ENCODE results near the gene XIRP1. TPM values are rescaled to one million over a fixed set of nuclear protein-coding genes. Genes with fewer than 3 reads are reported as not detected.

XIRP1 gene
- total and polyA plus RNA-seq, 7 experiments from 2014 or later = 0.07 TPM; not detected in 6

GRCh38 chr3:39221141-39221530 lies 28.7 kb upstream of the XIRP1 start:
- H3K27ac ChIP-seq (ENCODE audit: low read depth, low read length) = no peak overlapping the region
- H3K9me3 ChIP-seq (ENCODE audit: control insufficient read depth in 2 of 3, low read length in 3 of 3) = no peaks in the 10 kb centered on the region
- ChIA-PET POLR2A (no interaction called here), CTCF (no interaction called here)
- H3K27me3 ChIP-seq (ENCODE audit: control insufficient read depth in 2 of 2, insufficient read depth in 2 of 2, low read length in 2 of 2) = peaks cover 0 to 3% of the 10 kb centered on the region in 2 donors
- peaks cover 0 to 33% of the 10 kb centered on the region in 2 donors for H3K4me1 ChIP-seq (ENCODE audit: control insufficient read depth in 2 of 2, insufficient read depth in 2 of 2, low read length in 2 of 2)
- intact Hi-C loops (cut with micrococcal nuclease) = loop anchor here in 1 of 2 donors (2.0 kb wide), 1 partner anchor 40 kb away; no protein-coding TSS in a partner anchor
- Mint-ChIP-seq H3K4me3 (peak overlapping the region in 1 of 10 donors; percentile 70), H3K36me3 (peaks cover 0 to 18% (median 0%) of the 10 kb centered on the region in 5 donors), H3K4me1 (peaks cover 0 to 38% (median 0%) of the 10 kb centered on the region in 7 donors), H3K27me3 (peaks cover 0 to 63% (median 9%) of the 10 kb centered on the region in 5 donors), H3K27ac (peak overlapping the region in 1 of 9 donors; percentile 82), H3K9me3 (peaks cover 0 to 3% (median 0%) of the 10 kb centered on the region in 11 donors)
- no peaks in the 10 kb centered on the region for H3K36me3 ChIP-seq (ENCODE audit: control insufficient read depth in 2 of 3, insufficient read depth in 3 of 3, low read length in 3 of 3)
- H3K4me3 ChIP-seq (ENCODE audit: low read length) = no peak overlapping the region
- no peak for ATAC-seq
- no peak for DNase-seq

- peaks cover 0 to 41% (median 0%) of the 10 kb centered on the region in 7 donors for H3K4me1 Mint-ChIP-seq
- peaks cover 0 to 33% of the 10 kb centered on the region in 2 donors for H3K4me1 ChIP-seq (ENCODE audit: control insufficient read depth in 2 of 2, insufficient read depth in 2 of 2, low read length in 2 of 2)
- peaks cover 0 to 18% (median 0%) of the 10 kb centered on the region in 5 donors for H3K36me3 Mint-ChIP-seq
- intact Hi-C loops (cut with micrococcal nuclease) = loop anchor here in 1 of 2 donors (2.0 kb wide), 1 partner anchor 40 kb away; no protein-coding TSS in a partner anchor
- ATAC-seq (peak; percentile 24), DNase-seq (no peak)
- peaks cover 0 to 3% (median 0%) of the 10 kb centered on the region in 11 donors for H3K9me3 Mint-ChIP-seq
- no peaks in the 10 kb centered on the region for H3K9me3 ChIP-seq (ENCODE audit: control insufficient read depth in 2 of 3, low read length in 3 of 3)
- H3K36me3 ChIP-seq (ENCODE audit: control insufficient read depth in 2 of 3, insufficient read depth in 3 of 3, low read length in 3 of 3) = no peaks in the 10 kb centered on the region
- H3K27me3 ChIP-seq (ENCODE audit: control insufficient read depth in 2 of 2, insufficient read depth in 2 of 2, low read length in 2 of 2) = peaks cover 0 to 3% of the 10 kb centered on the region in 2 donors
- H3K4me3 Mint-ChIP-seq = peak overlapping the region in 1 of 10 donors; percentile 70
- ChIA-PET CTCF (no interaction called here), POLR2A (interaction anchor here (0.6 kb wide), 1 partner anchor 130 kb away, joined by 3 read pairs; no protein-coding TSS in a partner anchor)
- H3K27ac ChIP-seq (ENCODE audit: low read depth, low read length) = no peak overlapping the region
- H3K4me3 ChIP-seq (ENCODE audit: low read length) = no peak overlapping the region
- peaks cover 0 to 58% (median 9%) of the 10 kb centered on the region in 5 donors for H3K27me3 Mint-ChIP-seq
- peak overlapping the region in 1 of 9 donors; percentile 82 for H3K27ac Mint-ChIP-seq
Observed at GRCh38 chr3:39220407-39221140, 28.2 kb upstream of the XIRP1 start.

GRCh38 chr3:39219702-39220101 lies 27.3 kb upstream of the XIRP1 start:
- ATAC-seq = no peak
- intact Hi-C loops (cut with micrococcal nuclease) = loop anchor here in 1 of 2 donors (2.0 kb wide), 1 partner anchor 41 kb away; no protein-coding TSS in a partner anchor
- peaks cover 0 to 18% (median 0%) of the 10 kb centered on the region in 5 donors for H3K36me3 Mint-ChIP-seq
- peaks cover 0 to 50% (median 9%) of the 10 kb centered on the region in 5 donors for H3K27me3 Mint-ChIP-seq
- H3K4me3 Mint-ChIP-seq = no peak overlapping the region
- DNase-seq = no peak
- H3K4me1 Mint-ChIP-seq = peaks cover 0 to 41% (median 0%) of the 10 kb centered on the region in 7 donors
- H3K36me3 ChIP-seq (ENCODE audit: control insufficient read depth in 2 of 3, insufficient read depth in 3 of 3, low read length in 3 of 3) = no peaks in the 10 kb centered on the region
- no peak overlapping the region for H3K27ac Mint-ChIP-seq
- peaks cover 0 to 3% of the 10 kb centered on the region in 2 donors for H3K27me3 ChIP-seq (ENCODE audit: control insufficient read depth in 2 of 2, insufficient read depth in 2 of 2, low read length in 2 of 2)
- no peak overlapping the region for H3K27ac ChIP-seq (ENCODE audit: low read depth, low read length)
- H3K9me3 ChIP-seq (ENCODE audit: control insufficient read depth in 2 of 3, low read length in 3 of 3) = no peaks in the 10 kb centered on the region
- peaks cover 0 to 33% of the 10 kb centered on the region in 2 donors for H3K4me1 ChIP-seq (ENCODE audit: control insufficient read depth in 2 of 2, insufficient read depth in 2 of 2, low read length in 2 of 2)
- ChIA-PET CTCF (no interaction called here), POLR2A (interaction anchor here (0.6 kb wide), 1 partner anchor 131 kb away, joined by 3 read pairs; no protein-coding TSS in a partner anchor)
- H3K4me3 ChIP-seq (ENCODE audit: low read length) = no peak overlapping the region
- peaks cover 0 to 3% (median 0%) of the 10 kb centered on the region in 11 donors for H3K9me3 Mint-ChIP-seq

GRCh38 chr3:39216176-39216790 lies 23.9 kb upstream of the XIRP1 start:
- Histone ChIP-seq H3K27ac (ENCODE audit: low read depth, low read length) (no peak overlapping the region), H3K4me1 (ENCODE audit: control insufficient read depth in 2 of 2, insufficient read depth in 2 of 2, low read length in 2 of 2) (peaks cover 0 to 16% of the 10 kb centered on the region in 2 donors), H3K27me3 (ENCODE audit: control insufficient read depth in 2 of 2, insufficient read depth in 2 of 2, low read length in 2 of 2) (no peaks in the 10 kb centered on the region), H3K9me3 (ENCODE audit: control insufficient read depth in 2 of 3, low read length in 3 of 3) (no peaks in the 10 kb centered on the region), H3K4me3 (ENCODE audit: low read length) (no peak overlapping the region), H3K36me3 (ENCODE audit: control insufficient read depth in 2 of 3, insufficient read depth in 3 of 3, low read length in 3 of 3) (no peaks in the 10 kb centered on the region)
- Mint-ChIP-seq H3K9me3 (no peaks in the 10 kb centered on the region), H3K4me1 (peaks cover 0 to 33% (median 0%) of the 10 kb centered on the region in 7 donors), H3K36me3 (peaks cover 0 to 11% (median 0%) of the 10 kb centered on the region in 5 donors), H3K27me3 (peaks cover 0 to 35% (median 9%) of the 10 kb centered on the region in 5 donors), H3K27ac (peak overlapping the region in 1 of 9 donors; percentile 3), H3K4me3 (peak overlapping the region in 1 of 10 donors; percentile 31)
- ATAC-seq (peak; percentile 78), DNase-seq (no peak)
- intact Hi-C loops (cut with micrococcal nuclease) = no loop called here
- ChIA-PET POLR2A (interaction anchor here (0.5 kb wide), 1 partner anchor 51 kb away, joined by 3 read pairs; no protein-coding TSS in a partner anchor), CTCF (no interaction called here)

- H3K27ac ChIP-seq (ENCODE audit: low read depth, low read length) = no peak overlapping the region
- Mint-ChIP-seq H3K36me3 (peaks cover 0 to 5% (median 0%) of the 10 kb centered on the region in 5 donors), H3K27ac (no peak overlapping the region), H3K27me3 (peaks cover 0 to 23% (median 4%) of the 10 kb centered on the region in 5 donors), H3K9me3 (peaks cover 0 to 1% (median 0%) of the 10 kb centered on the region in 11 donors), H3K4me1 (peaks cover 0 to 30% (median 2%) of the 10 kb centered on the region in 7 donors), H3K4me3 (no peak overlapping the region)
- POLR2A ChIA-PET = interaction anchor here (1.7 kb wide), 1 partner anchor 32 kb away, joined by 4 read pairs; no protein-coding TSS in a partner anchor
- no peak for ATAC-seq
- H3K4me3 ChIP-seq (ENCODE audit: low read length) = no peak overlapping the region
- CTCF ChIA-PET = interaction anchor here (1.0 kb wide), 1 partner anchor 9 kb away, joined by 4 read pairs; no protein-coding TSS in a partner anchor
- no peaks in the 10 kb centered on the region for H3K9me3 ChIP-seq (ENCODE audit: control insufficient read depth in 2 of 3, low read length in 3 of 3)
- intact Hi-C loops (cut with micrococcal nuclease) = no loop called here
- no peaks in the 10 kb centered on the region for H3K27me3 ChIP-seq (ENCODE audit: control insufficient read depth in 2 of 2, insufficient read depth in 2 of 2, low read length in 2 of 2)
- no peaks in the 10 kb centered on the region for H3K36me3 ChIP-seq (ENCODE audit: control insufficient read depth in 2 of 3, insufficient read depth in 3 of 3, low read length in 3 of 3)
- DNase-seq = no peak
- peaks cover 0 to 6% of the 10 kb centered on the region in 2 donors for H3K4me1 ChIP-seq (ENCODE audit: control insufficient read depth in 2 of 2, insufficient read depth in 2 of 2, low read length in 2 of 2)
Observed at GRCh38 chr3:39213613-39214012, 21.2 kb upstream of the XIRP1 start.

- CTCF ChIA-PET = interaction anchor here (0.5 to 1.0 kb wide), 3 partner anchors 8 to 118 kb away, joined by 3 to 4 read pairs (median 4); no protein-coding TSS in a partner anchor
- Mint-ChIP-seq H3K27ac (no peak overlapping the region), H3K9me3 (peaks cover 0 to 1% (median 0%) of the 10 kb centered on the region in 11 donors), H3K4me3 (no peak overlapping the region), H3K4me1 (peaks cover 5 to 36% (median 10%) of the 10 kb centered on the region in 7 donors), H3K27me3 (peaks cover 0 to 23% (median 4%) of the 10 kb centered on the region in 5 donors), H3K36me3 (peaks cover 0 to 5% (median 0%) of the 10 kb centered on the region in 5 donors)
- H3K36me3 ChIP-seq (ENCODE audit: control insufficient read depth in 2 of 3, insufficient read depth in 3 of 3, low read length in 3 of 3) = no peaks in the 10 kb centered on the region
- H3K27ac ChIP-seq (ENCODE audit: low read depth, low read length) = no peak overlapping the region
- no peaks in the 10 kb centered on the region for H3K27me3 ChIP-seq (ENCODE audit: control insufficient read depth in 2 of 2, insufficient read depth in 2 of 2, low read length in 2 of 2)
- DNase-seq = no peak
- peaks cover 0 to 6% of the 10 kb centered on the region in 2 donors for H3K4me1 ChIP-seq (ENCODE audit: control insufficient read depth in 2 of 2, insufficient read depth in 2 of 2, low read length in 2 of 2)
- no peak overlapping the region for H3K4me3 ChIP-seq (ENCODE audit: low read length)
- H3K9me3 ChIP-seq (ENCODE audit: control insufficient read depth in 2 of 3, low read length in 3 of 3) = no peaks in the 10 kb centered on the region
- ATAC-seq = no peak
- POLR2A ChIA-PET = no interaction called here
- intact Hi-C loops (cut with micrococcal nuclease) = no loop called here
Observed at GRCh38 chr3:39212665-39213064, 20.3 kb upstream of the XIRP1 start.

All from naive thymus-derived CD4-positive, alpha-beta T cell (primary cell).